Endodermal cell (in vitro differentiated cells): ENCODE data around the gene LDLRAD4. TPM values are rescaled to one million over a fixed set of nuclear protein-coding genes. Genes with fewer than 3 reads are reported as not detected.

Experiments
- DNase-seq: peaks from one replicate; pipeline ENCODE4 v3.0.0-alpha.2; 2017
- H3K27ac ChIP-seq: 2 replicates; pipeline ENCODE4 v1.5.1; 2013; ENCODE audit warnings: mild to moderate bottlenecking, low read depth, low read length, moderate library complexity
- H3K27me3 ChIP-seq: 2 replicates; pipeline ENCODE4 v1.6.1; 2013; ENCODE audit warnings: mild to moderate bottlenecking, low read length, moderate library complexity; ENCODE audit not compliant: insufficient read depth, control insufficient read depth, poor library complexity, severe bottlenecking
- H3K36me3 ChIP-seq: 2 replicates; pipeline ENCODE4 v1.7.0; 2013; ENCODE audit warnings: mild to moderate bottlenecking, low read length, moderate library complexity; ENCODE audit not compliant: control insufficient read depth, insufficient read depth
- H3K4me1 ChIP-seq: one replicate; pipeline ENCODE4 v1.7.0; 2013; ENCODE audit warnings: low read length; ENCODE audit not compliant: control insufficient read depth, insufficient read depth
- H3K4me3 ChIP-seq: 2 replicates; pipeline ENCODE4 v1.5.1; 2013; ENCODE audit warnings: mild to moderate bottlenecking, low read length, moderate library complexity
- H3K9ac ChIP-seq: 2 replicates; pipeline ENCODE4 v1.6.1; 2013; ENCODE audit warnings: mild to moderate bottlenecking, low read length, moderate library complexity; ENCODE audit not compliant: poor library complexity, severe bottlenecking; ENCODE audit errors: extremely low read depth
- H3K9me3 ChIP-seq: 2 replicates; pipeline ENCODE4 v1.6.1; 2013; ENCODE audit warnings: mild to moderate bottlenecking, low read length, moderate library complexity; ENCODE audit not compliant: control insufficient read depth
- H3K27ac Mint-ChIP-seq: 2 replicates; pipeline ENCODE4 v1.8.0; 2020; ENCODE audit warnings: mixed read lengths
- H3K27me3 Mint-ChIP-seq: 2 replicates; pipeline ENCODE4 v1.8.0; 2021; ENCODE audit warnings: mild to moderate bottlenecking, mixed read lengths; ENCODE audit not compliant: insufficient read depth
- H3K36me3 Mint-ChIP-seq: 2 replicates; pipeline ENCODE4 v1.8.0; 2020; ENCODE audit warnings: low read depth, mixed read lengths
- H3K4me1 Mint-ChIP-seq: 2 replicates; pipeline ENCODE4 v1.8.0; 2020; ENCODE audit warnings: mixed read lengths
- H3K4me3 Mint-ChIP-seq: 2 replicates; pipeline ENCODE4 v1.8.0; 2020; ENCODE audit warnings: mild to moderate bottlenecking, moderate library complexity, mixed read lengths
- H3K9me3 Mint-ChIP-seq: 2 replicates; pipeline ENCODE4 v1.8.0; 2020; ENCODE audit warnings: mild to moderate bottlenecking, mixed read lengths
- CTCF ChIP-seq: fragments of 200-600 bp; sonication (generic); conservative IDR thresholded peaks from 2 replicates; pipeline ENCODE4 v1.5.0; 2021; ENCODE audit warnings: antibody characterized with exemption, mild to moderate bottlenecking
- WGBS, 2 experiments: methylation state at CpG; one replicate each; pipeline versions ENCODE4 v1.1.5 to v1.1.7; 2013; ENCODE audit warnings: missing lambda C conversion rate in 2 of 2, mixed read lengths in 1 of 2; ENCODE audit not compliant: insufficient coverage in 1 of 2, insufficient read length in 1 of 2; 5-methylcytosine and 5-hydroxymethylcytosine counted together
- total RNA-seq, 2 donors: library from RNA; stranded (reverse); fragmentation: NEBNext Ultra II Directional in 1 of 2; extraction: Animal tissue kit (Norgen Biotek cat#: 25700) in 1 of 2; gene quantifications; 2 replicates in 1 of 2; 3 replicates in 1 of 2; pipeline ENCODE4 v1.2.1, GENCODE V29; 2021

LDLRAD4 gene
- total RNA-seq, 2 donors from 2014 or later = 14.9 to 15.1 TPM

GRCh38 chr18:13354402-13354801 lies 135.8 kb downstream of the LDLRAD4 start:
- H3K27ac Mint-ChIP-seq = no peak overlapping the region
- WGBS, 2 experiments = 100% methylated on average over 1 of the region's 1 CpG; no CpG with 5 or more reads in 1 of the 2 experiments
- no peaks in the 10 kb centered on the region for H3K4me1 ChIP-seq
- no peak overlapping the region for H3K4me3 Mint-ChIP-seq
- no peaks in the 10 kb centered on the region for H3K36me3 ChIP-seq
- peaks cover 26% of the 10 kb centered on the region for H3K9me3 Mint-ChIP-seq
- peaks cover 12% of the 10 kb centered on the region for H3K9me3 ChIP-seq
- TF ChIP-seq CTCF = no peak
- no peak overlapping the region for H3K9ac ChIP-seq
- H3K27me3 Mint-ChIP-seq = peaks cover 3% of the 10 kb centered on the region
- H3K27me3 ChIP-seq = no peaks in the 10 kb centered on the region
- no peaks in the 10 kb centered on the region for H3K4me1 Mint-ChIP-seq
- H3K4me3 ChIP-seq = no peak overlapping the region
- no peak overlapping the region for H3K27ac ChIP-seq
- no peak for DNase-seq
- peaks cover 9% of the 10 kb centered on the region for H3K36me3 Mint-ChIP-seq

GRCh38 chr18:13356032-13356431 lies 137.5 kb downstream of the LDLRAD4 start:
- WGBS, 2 experiments = 97% methylated on average over 5 of the region's 6 CpGs; no CpG with 5 or more reads in 1 of the 2 experiments
- no peaks in the 10 kb centered on the region for H3K4me1 Mint-ChIP-seq

GRCh38 chr18:13357289-13357688 lies 138.7 kb downstream of the LDLRAD4 start:
- Histone ChIP-seq H3K9me3 (no peaks in the 10 kb centered on the region), H3K9ac (no peak overlapping the region), H3K27me3 (no peaks in the 10 kb centered on the region), H3K36me3 (no peaks in the 10 kb centered on the region), H3K4me1 (no peaks in the 10 kb centered on the region), H3K4me3 (no peak overlapping the region), H3K27ac (no peak overlapping the region)
- no peaks in the 10 kb centered on the region for H3K36me3 Mint-ChIP-seq
- no peak overlapping the region for H3K27ac Mint-ChIP-seq
- peaks cover 3% of the 10 kb centered on the region for H3K27me3 Mint-ChIP-seq
- no peak for DNase-seq
- H3K9me3 Mint-ChIP-seq = peaks cover 2% of the 10 kb centered on the region
- H3K4me3 Mint-ChIP-seq = no peak overlapping the region
- no peak for TF ChIP-seq CTCF
- no peaks in the 10 kb centered on the region for H3K4me1 Mint-ChIP-seq

More at GRCh38 chr18:13356032-13356431, 137.5 kb downstream of the LDLRAD4 start:
- Histone ChIP-seq H3K36me3 (no peaks in the 10 kb centered on the region), H3K27me3 (no peaks in the 10 kb centered on the region), H3K4me1 (no peaks in the 10 kb centered on the region), H3K9ac (no peak overlapping the region), H3K4me3 (no peak overlapping the region), H3K27ac (no peak overlapping the region), H3K9me3 (no peaks in the 10 kb centered on the region)
- Mint-ChIP-seq H3K27me3 (peaks cover 3% of the 10 kb centered on the region), H3K4me3 (no peak overlapping the region), H3K27ac (no peak overlapping the region), H3K36me3 (peaks cover 2% of the 10 kb centered on the region), H3K9me3 (peaks cover 9% of the 10 kb centered on the region)
- no peak for TF ChIP-seq CTCF
- no peak for DNase-seq
